Lung (tissue), 12 donors: Measurements from ENCODE around the gene CFAP53. TPM values are rescaled to one million over a fixed set of nuclear protein-coding genes. Genes with fewer than 3 reads are reported as not detected.
A peak's percentile ranks its signal among the peaks of the same experiment; 100 is the strongest.
"Not testable (repeated sequence)": the region's sequence is repeated elsewhere in the genome, so short reads cannot be mapped to it uniquely, and the experiment has no call there.

Experiments
- ATAC-seq: fragments of 200-7000 bp; cut with Tn5 transposase; one replicate; pipeline ENCODE4 v1.9.1; 2020; ENCODE audit warnings: moderate number of reproducible peaks; ENCODE audit not compliant: insufficient read depth, low FRiP score
- DNase-seq, 3 donors: peaks; one replicate each; pipeline ENCODE4 v3.0.0-alpha.2; 2013 to 2017
- H3K27ac ChIP-seq, 2 donors: one replicate each; pipeline ENCODE4 v1.5.1; 2013; ENCODE audit warnings: mild to moderate bottlenecking in 2 of 2, moderate library complexity in 2 of 2, control low read depth in 1 of 2, inconsistent platforms in 1 of 2, low read depth in 1 of 2, low read length in 1 of 2
- H3K27me3 ChIP-seq, 3 donors: one replicate each; pipeline ENCODE4 v1.5.1; 2013; ENCODE audit warnings: low read length in 2 of 3; ENCODE audit not compliant: control insufficient read depth in 3 of 3, insufficient read depth in 3 of 3
- H3K36me3 ChIP-seq, 4 donors: one replicate each; pipeline ENCODE4 v1.5.1; 2013; ENCODE audit warnings: low read length in 4 of 4, mild to moderate bottlenecking in 1 of 4, moderate library complexity in 1 of 4; ENCODE audit not compliant: control insufficient read depth in 4 of 4, insufficient read depth in 4 of 4
- H3K4me1 ChIP-seq, 5 donors: one replicate each; pipeline ENCODE4 v1.5.1; 2013; ENCODE audit warnings: low read length in 5 of 5, mild to moderate bottlenecking in 2 of 5, moderate library complexity in 1 of 5; ENCODE audit not compliant: control insufficient read depth in 5 of 5, insufficient read depth in 5 of 5
- H3K4me3 ChIP-seq: one replicate; pipeline ENCODE4 v1.5.1; 2013; ENCODE audit warnings: mild to moderate bottlenecking, control low read depth, moderate library complexity
- H3K9ac ChIP-seq, 2 donors: one replicate each; pipeline ENCODE4 v1.5.1; 2013; ENCODE audit warnings: low read length in 2 of 2, control low read depth in 1 of 2; ENCODE audit not compliant: insufficient read depth in 1 of 2
- H3K9me3 ChIP-seq, 4 donors: one replicate each; pipeline ENCODE4 v1.5.1; 2013; ENCODE audit warnings: low read length in 3 of 4, mild to moderate bottlenecking in 1 of 4, moderate library complexity in 1 of 4; ENCODE audit not compliant: control insufficient read depth in 4 of 4, insufficient read depth in 3 of 4
- CTCF ChIP-seq: IDR thresholded peaks from 2 replicates; pipeline ENCODE4 v1.5.1; 2012; ENCODE audit warnings: mild to moderate bottlenecking; ENCODE audit errors: control extremely low read depth, extremely low read depth
- WGBS, 2 donors: extraction: QIAGEN DNeasy Blood & Tissue Kit; methylation state at CpG; one replicate each; pipeline ENCODE4 v1.1.7; 2013; 5-methylcytosine and 5-hydroxymethylcytosine counted together
- polyA plus RNA-seq, 2 donors: library from polyadenylated mRNA; stranded (reverse); fragments of 200-250 nt; gene quantifications; one replicate each; pipeline ENCODE4 v1.2.1, GENCODE V29; 2013
- total RNA-seq, 2 donors: library from RNA; depleted of rRNA in 1 of 2; stranded (reverse); fragments of >200 nt in 1 of 2; gene quantifications; one replicate each; pipeline ENCODE4 v1.2.1, GENCODE V29; 2014 to 2021
- donor health status: control.
- donor health status: control.
- donor health status: Bipolar disorder and iron deficiency.
- donor health status: healthy.
- donor health status: DM: yes; HTN: yes; CAD: no.

The CFAP53 gene
- total and polyA plus RNA-seq, 4 donors = 5.0 to 7.1 (median 5.5) TPM

GRCh38 chr18:50289108-50289443 is 22.8 kb upstream of the CFAP53 start:
- ATAC-seq = no peak

GRCh38 chr18:50288348-50289107 is 22.2 kb upstream of the CFAP53 start:
- not testable (repeated sequence) for H3K9me3 ChIP-seq, DNase-seq, H3K27me3 ChIP-seq, ATAC-seq
- WGBS, 2 donors = 78 to 79% methylated on average over 21 of the region's 21 CpGs
- H3K36me3 ChIP-seq = peaks cover 6 to 23% (median 7%) of the 10 kb centered on the region in 4 donors
- H3K4me1 ChIP-seq = peaks cover 0 to 12% (median 0%) of the 10 kb centered on the region in 5 donors
- H3K27ac ChIP-seq = peak overlapping the region; percentile 83 to 96
- peak overlapping the region; percentile 66 for H3K4me3 ChIP-seq
- H3K9ac ChIP-seq = peak overlapping the region in 1 of 2 donors; percentile 89

More at GRCh38 chr18:50289108-50289443, 22.8 kb upstream of the CFAP53 start:
- H3K9ac ChIP-seq = no peak overlapping the region
- no peaks in the 10 kb centered on the region for H3K9me3 ChIP-seq
- peaks cover 3 to 18% (median 4%) of the 10 kb centered on the region in 4 donors for H3K36me3 ChIP-seq
- H3K4me3 ChIP-seq = no peak overlapping the region
- no peaks in the 10 kb centered on the region for H3K27me3 ChIP-seq
- H3K4me1 ChIP-seq = peaks cover 0 to 12% (median 0%) of the 10 kb centered on the region in 5 donors
- 38 to 70% methylated on average over 4 of the region's 4 CpGs for WGBS, 2 donors
- no peak for TF ChIP-seq CTCF
- H3K27ac ChIP-seq = no peak overlapping the region
- DNase-seq = no peak

GRCh38 chr18:50287441-50288347 is 21.4 kb upstream of the CFAP53 start, which contains the start of gene CXXC1:
Gene CXXC1 (minus strand): TSS chr18:50287692. CDS start chr18:50287589, 103 bp downstream.
- H3K27ac ChIP-seq = peak within 1 kb of the TSS; percentile 83 to 96
- H3K36me3 ChIP-seq = peaks cover 7 to 31% (median 12%) of the 10 kb centered on the region in 4 donors
- no peaks in the 10 kb centered on the region for H3K9me3 ChIP-seq
- H3K27me3 ChIP-seq = no peaks in the 10 kb centered on the region
- DNase-seq (peak; percentile 100), ATAC-seq (peak; percentile 96)
- peaks cover 0 to 12% (median 0%) of the 10 kb centered on the region in 5 donors for H3K4me1 ChIP-seq
- WGBS, 2 donors = 0 to 1% methylated on average over 76 of the region's 76 CpGs
- TF ChIP-seq CTCF = peak; percentile 3
- peak within 1 kb of the TSS; percentile 90 for H3K4me3 ChIP-seq
- H3K9ac ChIP-seq = peak within 1 kb of the TSS; percentile 75 to 89

- Histone ChIP-seq H3K9ac (peak overlapping the region; percentile 75 to 80), H3K36me3 (peaks cover 7 to 36% (median 15%) of the 10 kb centered on the region in 4 donors), H3K4me3 (peak overlapping the region; percentile 90), H3K27ac (peak overlapping the region; percentile 79 to 96), H3K4me1 (peaks cover 0 to 13% (median 0%) of the 10 kb centered on the region in 5 donors), H3K27me3 (no peaks in the 10 kb centered on the region), H3K9me3 (no peaks in the 10 kb centered on the region)
- no peak for DNase-seq
- ATAC-seq = no peak
- WGBS, 2 donors = 0 to 2% methylated on average over 27 of the region's 27 CpGs
- TF ChIP-seq CTCF = no peak
Observed at GRCh38 chr18:50287028-50287440, 20.7 kb upstream of the CFAP53 start.
